Esophagus muscularis mucosa (tissue), 4 donors: ENCODE results near the gene P4HB. TPM values are rescaled to one million over a fixed set of nuclear protein-coding genes. Genes with fewer than 3 reads are reported as not detected.

ENCODE experiments used
- DNase-seq: peaks from one replicate; pipeline ENCODE4 v3.0.0-alpha.2; 2017; ENCODE audit errors: extremely low spot score
- H3K27ac ChIP-seq, 4 donors: fragments of 200-600 bp; sonication (generic); replicated peaks in 1 of 4; 1 replicate in 3 of 4; 2 replicates in 1 of 4; pipeline ENCODE4 v1.5.1; 2016 to 2019; ENCODE audit warnings: mild to moderate bottlenecking in 1 of 4
- H3K27me3 ChIP-seq, 4 donors: fragments of 200-600 bp; sonication (generic); one replicate each; pipeline versions ENCODE4 v1.5.1 to v1.6.0; 2016 to 2019
- H3K36me3 ChIP-seq, 4 donors: fragments of 200-600 bp; sonication (generic); one replicate each; pipeline ENCODE4 v1.5.1; 2016 to 2019
- H3K4me1 ChIP-seq, 4 donors: fragments of 200-600 bp; sonication (generic); one replicate each; pipeline ENCODE4 v1.5.1; 2016 to 2019
- H3K4me3 ChIP-seq, 4 donors: fragments of 200-600 bp; sonication (generic); 1 replicate in 2 of 4; 2 replicates in 2 of 4; pipeline ENCODE4 v1.5.1; 2016 to 2019; ENCODE audit warnings: mild to moderate bottlenecking in 4 of 4, moderate library complexity in 1 of 4
- H3K9me3 ChIP-seq, 4 donors: fragments of 200-600 bp; sonication (generic); 1 replicate in 3 of 4; 2 replicates in 1 of 4; pipeline ENCODE4 v1.5.1; 2016 to 2019
- CTCF ChIP-seq, 3 experiments: fragments of 200-600 bp in 2 of 3; fragments of 450-650 bp in 1 of 3; sonication (generic) in 2 of 3; IDR thresholded peaks; one replicate each; pipeline ENCODE4 v1.5.1; 2017 to 2019; ENCODE audit warnings: antibody characterized with exemption in 3 of 3, mild to moderate bottlenecking in 2 of 3, moderate library complexity in 1 of 3
- EP300 ChIP-seq: sonication (generic); formaldehyde crosslinking; IDR thresholded peaks from one replicate; pipeline ENCODE4 v1.6.1; 2017; ENCODE audit warnings: antibody characterized with exemption
- POLR2A ChIP-seq: fragments of 450-650 bp; IDR thresholded peaks from one replicate; pipeline ENCODE4 v1.6.1; 2017; ENCODE audit warnings: antibody characterized with exemption, moderate library complexity, mild to moderate bottlenecking, low read depth
- POLR2AphosphoS5 ChIP-seq, 2 donors: sonication (generic); formaldehyde crosslinking; IDR thresholded peaks; one replicate each; pipeline ENCODE4 v1.6.1; 2017; ENCODE audit warnings: antibody characterized with exemption in 2 of 2
- WGBS: methylation state at CpG from one replicate; pipeline ENCODE4 v1.1.5; 2018; 5-methylcytosine and 5-hydroxymethylcytosine counted together
- intact Hi-C: fragments of 100-400 bp; cut with DNase I; formaldehyde crosslinking; loops from one replicate; pipeline ENCODE4 v1.15.1; 2023
- total RNA-seq, 4 donors: library from RNA; depleted of rRNA; stranded (reverse); fragments of >200 nt; gene quantifications; one replicate each; pipeline versions ENCODE4 v1.1.0 to v1.2.1, GENCODE V29; 2016

P4HB gene
- total RNA-seq, 4 donors from 2014 or later, result 269 to 334 (median 313) TPM

- no peak for DNase-seq
- Histone ChIP-seq H3K9me3 (no peaks in the 10 kb centered on the region), H3K36me3 (no peaks in the 10 kb centered on the region), H3K4me1 (no peaks in the 10 kb centered on the region), H3K4me3 (no peak overlapping the region), H3K27me3 (peaks cover 0 to 89% (median 6%) of the 10 kb centered on the region in 4 donors), H3K27ac (no peak overlapping the region)
- intact Hi-C loops, result no loop called here
- 76% methylated on average over 20 of the region's 24 CpGs for WGBS
- TF ChIP-seq POLR2A (no peak), POLR2AphosphoS5 (IDR thresholded peaks at IDR 0.05) (no peak), CTCF (IDR thresholded peaks at IDR 0.05) (no peak), EP300 (no peak)
Observed at GRCh38 chr17:81814748-81815645, 45.3 kb downstream of the P4HB start.

DNA sequence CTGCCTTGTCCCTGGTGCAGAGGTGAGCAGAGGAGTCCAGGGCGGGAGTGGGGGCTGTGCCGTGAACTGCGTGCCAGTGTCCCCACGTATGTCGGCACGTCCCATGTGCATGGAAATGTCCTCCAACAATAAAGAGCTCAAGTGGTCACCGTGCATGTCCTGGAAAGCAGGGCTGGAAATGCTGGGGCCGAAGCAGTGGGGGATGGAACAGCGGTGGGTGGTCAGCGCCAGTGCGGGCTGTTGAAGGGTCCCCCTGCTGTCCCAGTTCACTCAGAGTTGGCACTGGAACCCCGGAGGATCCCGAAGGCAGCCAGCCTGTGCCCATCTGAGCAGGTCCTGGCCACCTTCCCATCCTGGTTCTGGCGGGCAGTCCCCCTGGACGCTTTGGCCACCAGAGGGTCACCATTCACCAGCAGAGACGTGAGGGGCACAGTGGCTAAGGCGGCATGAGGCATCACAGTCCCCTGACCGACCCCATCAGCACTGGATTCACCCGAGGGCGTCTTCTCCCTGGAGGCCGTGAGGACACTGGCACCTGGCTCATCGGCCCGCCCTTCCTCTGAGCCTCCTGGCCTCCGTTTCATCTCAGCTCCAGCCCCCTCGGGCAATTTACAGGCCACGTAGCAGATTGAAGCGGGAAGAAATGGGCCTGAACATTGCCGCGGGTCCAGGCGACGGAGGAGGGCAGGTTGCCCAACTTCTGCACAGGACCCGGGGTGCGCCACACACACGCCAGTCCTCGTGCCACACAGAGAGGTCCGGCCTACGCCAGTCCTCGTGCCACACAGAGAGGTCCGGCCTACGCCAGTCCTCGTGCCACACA, 46.3 kb downstream of the P4HB start:
- H3K27ac ChIP-seq, result no peak overlapping the region
- 89% methylated on average over 12 of the region's 41 CpGs for WGBS
- H3K27me3 ChIP-seq, result peaks cover 0 to 89% (median 11%) of the 10 kb centered on the region in 4 donors

DNA sequence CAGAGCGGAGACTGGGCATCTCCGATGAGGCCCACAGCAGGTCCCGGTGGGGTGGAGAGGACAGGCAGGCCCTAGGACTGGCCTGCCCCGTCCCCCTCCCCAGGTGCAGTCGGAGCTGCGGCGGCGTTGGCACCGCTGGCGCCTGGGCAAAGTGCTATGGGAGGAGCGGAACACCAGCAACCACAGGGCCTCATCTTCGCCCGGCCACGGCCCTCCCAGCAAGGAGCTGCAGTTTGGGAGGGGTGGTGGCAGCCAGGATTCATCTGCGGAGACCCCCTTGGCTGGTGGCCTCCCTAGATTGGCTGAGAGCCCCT, 47.0 kb downstream of the P4HB start:
- H3K4me3 ChIP-seq, result no peak overlapping the region
- H3K36me3 ChIP-seq, result no peaks in the 10 kb centered on the region
- no peaks in the 10 kb centered on the region for H3K9me3 ChIP-seq
- TF ChIP-seq EP300, result no peak
- TF ChIP-seq POLR2A, result no peak
- no peak for TF ChIP-seq CTCF (IDR thresholded peaks at IDR 0.05)
- TF ChIP-seq POLR2AphosphoS5 (IDR thresholded peaks at IDR 0.05), result no peak
- H3K4me1 ChIP-seq, result no peaks in the 10 kb centered on the region
- no peak for DNase-seq
- H3K27me3 ChIP-seq, result peaks cover 0 to 93% (median 11%) of the 10 kb centered on the region in 4 donors
- H3K27ac ChIP-seq, result no peak overlapping the region
- 91% methylated on average over 11 of the region's 15 CpGs for WGBS
- intact Hi-C loops, result no loop called here

More for the DNA sequence above, 46.3 kb downstream of the P4HB start:
- Histone ChIP-seq H3K4me3 (no peak overlapping the region), H3K9me3 (no peaks in the 10 kb centered on the region), H3K4me1 (no peaks in the 10 kb centered on the region), H3K36me3 (no peaks in the 10 kb centered on the region)
- no peak for DNase-seq
- intact Hi-C loops, result no loop called here
- no peak for TF ChIP-seq CTCF (IDR thresholded peaks at IDR 0.05)

DNA sequence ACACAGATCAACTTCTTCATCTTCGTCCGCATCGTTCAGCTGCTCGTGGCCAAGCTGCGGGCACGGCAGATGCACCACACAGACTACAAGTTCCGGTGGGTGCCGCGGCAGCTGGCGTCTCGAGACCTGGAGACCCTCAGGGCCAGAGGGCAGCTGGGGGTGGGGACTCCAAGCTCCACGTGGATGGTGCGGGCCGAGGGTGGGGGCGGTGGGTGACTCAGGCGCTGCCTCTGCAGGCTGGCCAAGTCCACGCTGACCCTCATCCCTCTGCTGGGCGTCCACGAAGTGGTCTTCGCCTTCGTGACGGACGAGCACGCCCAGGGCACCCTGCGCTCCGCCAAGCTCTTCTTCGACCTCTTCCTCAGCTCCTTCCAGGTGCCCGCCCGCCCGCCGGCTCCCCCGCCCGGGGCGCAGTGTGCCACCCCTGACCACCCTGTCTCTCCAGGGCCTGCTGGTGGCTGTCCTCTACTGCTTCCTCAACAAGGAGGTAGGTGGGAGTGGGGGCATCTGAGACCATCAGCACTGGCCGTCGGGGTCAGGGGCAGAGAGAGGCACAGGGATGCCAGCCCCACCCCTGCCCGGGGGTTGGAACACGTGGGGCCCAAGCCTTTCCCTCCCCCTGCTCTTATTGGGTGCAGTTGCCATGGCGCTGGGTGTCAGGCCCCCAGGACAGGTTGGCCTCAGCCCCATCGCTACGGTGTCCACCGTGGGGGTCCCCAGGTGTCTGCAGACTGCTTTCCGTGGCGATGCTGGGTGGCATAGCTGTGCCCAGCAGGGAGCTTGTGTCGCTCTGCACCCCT, 47.6 kb downstream of the P4HB start:
- intact Hi-C loops, result no loop called here
- H3K9me3 ChIP-seq, result no peaks in the 10 kb centered on the region
- no peak for TF ChIP-seq CTCF (IDR thresholded peaks at IDR 0.05)
- no peak for TF ChIP-seq POLR2AphosphoS5 (IDR thresholded peaks at IDR 0.05)
- TF ChIP-seq POLR2A, result no peak
- no peak for TF ChIP-seq EP300
- H3K36me3 ChIP-seq, result no peaks in the 10 kb centered on the region
- no peak overlapping the region for H3K27ac ChIP-seq
- H3K4me3 ChIP-seq, result no peak overlapping the region
- WGBS, result 84% methylated on average over 29 of the region's 45 CpGs
- no peaks in the 10 kb centered on the region for H3K4me1 ChIP-seq
- H3K27me3 ChIP-seq, result peaks cover 0 to 95% (median 11%) of the 10 kb centered on the region in 4 donors
- DNase-seq, result no peak
